ENCODE results near the gene PRPF39. TPM values are rescaled to one million over a fixed set of nuclear protein-coding genes. Genes with fewer than 3 reads are reported as not detected.

Gene PRPF39
- total RNA-seq, 1 donor from 2014 or later: 16.4 TPM

DNA sequence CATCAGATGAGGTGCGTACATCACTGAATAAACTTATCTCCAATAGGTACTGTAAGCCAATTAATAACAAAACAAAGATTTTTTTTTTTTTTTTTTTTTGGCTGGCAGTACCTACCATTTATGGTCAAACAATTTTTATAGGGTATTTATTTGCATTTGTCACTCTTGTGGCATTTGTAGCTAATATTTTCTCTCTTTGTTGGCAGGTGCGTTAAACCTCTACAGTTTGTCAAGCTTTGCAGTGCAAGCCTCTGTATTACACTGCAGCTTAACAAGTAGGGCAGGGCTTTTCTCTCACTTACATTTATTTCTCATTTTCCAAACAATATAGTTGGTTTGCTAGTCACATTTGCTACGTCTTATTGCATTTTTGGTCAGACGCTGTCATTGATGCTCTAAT is 12.3 kb downstream of the PRPF39 start:
- no peak for DNase-seq (ENCODE audit: low read depth)
- TF ChIP-seq, protein P1, sequence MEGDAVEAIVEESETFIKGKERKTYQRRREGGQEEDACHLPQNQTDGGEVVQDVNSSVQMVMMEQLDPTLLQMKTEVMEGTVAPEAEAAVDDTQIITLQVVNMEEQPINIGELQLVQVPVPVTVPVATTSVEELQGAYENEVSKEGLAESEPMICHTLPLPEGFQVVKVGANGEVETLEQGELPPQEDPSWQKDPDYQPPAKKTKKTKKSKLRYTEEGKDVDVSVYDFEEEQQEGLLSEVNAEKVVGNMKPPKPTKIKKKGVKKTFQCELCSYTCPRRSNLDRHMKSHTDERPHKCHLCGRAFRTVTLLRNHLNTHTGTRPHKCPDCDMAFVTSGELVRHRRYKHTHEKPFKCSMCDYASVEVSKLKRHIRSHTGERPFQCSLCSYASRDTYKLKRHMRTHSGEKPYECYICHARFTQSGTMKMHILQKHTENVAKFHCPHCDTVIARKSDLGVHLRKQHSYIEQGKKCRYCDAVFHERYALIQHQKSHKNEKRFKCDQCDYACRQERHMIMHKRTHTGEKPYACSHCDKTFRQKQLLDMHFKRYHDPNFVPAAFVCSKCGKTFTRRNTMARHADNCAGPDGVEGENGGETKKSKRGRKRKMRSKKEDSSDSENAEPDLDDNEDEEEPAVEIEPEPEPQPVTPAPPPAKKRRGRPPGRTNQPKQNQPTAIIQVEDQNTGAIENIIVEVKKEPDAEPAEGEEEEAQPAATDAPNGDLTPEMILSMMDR (conservative IDR thresholded peaks at IDR 0.05; ENCODE audit: low read depth, low read length): no peak
- H3K4me3 ChIP-seq (ENCODE audit: low read depth, low read length): no peak overlapping the region

DNA sequence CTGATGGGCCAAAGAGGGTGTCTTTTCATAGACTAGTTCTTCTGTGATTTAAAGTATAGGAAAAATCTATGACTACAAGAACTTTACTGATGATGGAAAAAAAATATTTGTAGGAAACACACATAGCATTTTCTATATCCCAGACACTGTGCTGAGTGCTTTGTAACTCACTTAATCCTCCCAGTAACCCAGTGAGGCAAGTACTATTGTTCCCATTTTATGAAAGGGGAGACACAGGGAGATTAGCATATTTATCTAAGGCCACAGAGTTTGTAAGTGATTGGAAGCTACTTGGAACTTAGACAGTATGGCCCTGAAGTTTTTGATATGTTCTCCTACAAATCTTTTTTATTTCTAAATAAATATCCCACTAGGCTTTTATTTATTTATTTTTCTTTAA is 19.9 kb downstream of the PRPF39 start:
- TF ChIP-seq, protein P1 (conservative IDR thresholded peaks at IDR 0.05; ENCODE audit: low read depth, low read length): no peak
- no peak for DNase-seq (ENCODE audit: low read depth)
- no peak overlapping the region for H3K4me3 ChIP-seq (ENCODE audit: low read depth, low read length)

DNA sequence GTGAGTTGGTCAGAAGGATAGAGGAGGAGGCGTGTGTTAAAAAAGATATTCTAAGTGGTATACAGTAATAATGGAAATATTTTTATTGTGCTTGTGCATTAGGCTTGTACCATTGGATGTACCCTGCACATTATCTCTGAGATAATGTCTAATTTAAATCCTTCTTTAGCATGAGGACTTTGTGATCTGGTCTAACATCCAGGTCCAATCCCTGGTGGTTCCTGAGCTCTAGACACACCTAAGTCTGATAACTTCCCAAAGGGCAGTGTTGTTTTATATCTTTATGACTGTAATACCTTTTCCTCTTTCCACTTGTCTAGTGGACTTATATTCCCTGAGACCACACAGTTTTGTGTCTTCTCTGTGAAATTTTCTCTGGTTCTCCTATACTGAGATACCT is 20.6 kb downstream of the PRPF39 start:
- no peak overlapping the region for H3K4me3 ChIP-seq (ENCODE audit: low read depth, low read length)
- TF ChIP-seq, protein P1 (conservative IDR thresholded peaks at IDR 0.05; ENCODE audit: low read depth, low read length): no peak

DNA sequence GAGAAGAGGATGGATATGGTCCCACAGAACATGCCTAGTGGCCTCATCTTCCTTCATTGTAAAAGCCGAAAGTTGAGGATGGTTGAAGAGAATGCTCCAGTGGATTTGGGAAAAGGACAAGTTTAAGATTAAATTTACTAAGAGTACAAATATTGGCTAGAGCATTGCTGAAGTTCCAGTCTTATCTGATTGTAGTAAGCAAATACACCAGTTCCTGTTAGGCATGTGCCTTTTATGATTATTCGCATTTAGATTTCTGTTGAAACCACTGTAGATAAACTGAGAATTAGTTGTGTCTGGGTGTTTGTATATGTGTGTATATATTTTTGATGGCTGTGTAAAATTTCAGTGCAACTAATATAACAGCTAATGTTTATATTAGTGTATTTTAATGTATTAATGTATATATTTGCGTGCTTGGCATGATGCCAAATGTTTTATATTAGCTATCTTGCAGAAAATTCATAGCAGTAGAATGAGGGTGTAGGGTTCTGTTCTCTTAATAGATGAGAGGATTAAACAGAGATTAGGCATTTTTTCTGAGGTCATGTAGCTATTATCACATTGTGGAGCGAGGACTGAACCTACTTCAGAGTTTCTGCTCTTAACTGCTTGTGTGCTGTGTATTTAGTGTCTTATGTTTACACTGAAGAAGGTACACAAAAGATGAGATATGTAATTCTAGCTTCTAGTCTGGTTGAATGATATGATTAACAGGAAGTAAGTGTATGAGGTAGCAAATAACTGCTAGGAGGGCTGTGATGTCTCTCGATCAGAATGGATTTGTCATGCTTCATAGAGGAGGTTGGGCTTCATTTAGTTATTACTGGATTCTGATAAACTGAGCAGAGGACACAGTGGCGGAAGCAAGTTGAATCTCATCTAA is 29.2 kb downstream of the PRPF39 start:
- H3K4me3 ChIP-seq (ENCODE audit: low read depth, low read length): no peak overlapping the region
- TF ChIP-seq, protein P1 (conservative IDR thresholded peaks at IDR 0.05; ENCODE audit: low read depth, low read length): no peak
- no peak for DNase-seq (ENCODE audit: low read depth)

More for the DNA sequence above, 20.6 kb downstream of the PRPF39 start:
- DNase-seq (ENCODE audit: low read depth): no peak

DNA sequence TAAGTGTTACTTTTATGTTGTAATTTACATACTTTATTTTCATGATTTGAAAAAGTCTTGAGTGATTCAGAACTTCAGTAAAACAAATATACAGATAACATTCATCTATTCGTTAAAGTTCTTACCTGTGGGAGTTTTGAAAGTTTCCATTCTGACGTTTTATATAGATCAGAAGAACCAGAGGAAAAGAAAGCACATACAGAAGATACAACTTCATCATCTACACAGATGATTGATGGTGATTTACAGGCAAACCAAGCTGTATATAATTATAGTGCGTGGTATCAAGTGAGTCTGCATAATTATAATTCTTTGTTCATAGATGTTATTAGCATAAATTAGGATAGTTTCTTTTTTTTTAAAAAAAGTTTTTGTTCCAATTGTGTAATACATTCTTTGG is 30.4 kb downstream of the PRPF39 start:
- TF ChIP-seq, protein P1 (conservative IDR thresholded peaks at IDR 0.05; ENCODE audit: low read depth, low read length): no peak
- no peak overlapping the region for H3K4me3 ChIP-seq (ENCODE audit: low read depth, low read length)
- no peak for DNase-seq (ENCODE audit: low read depth)

DNA sequence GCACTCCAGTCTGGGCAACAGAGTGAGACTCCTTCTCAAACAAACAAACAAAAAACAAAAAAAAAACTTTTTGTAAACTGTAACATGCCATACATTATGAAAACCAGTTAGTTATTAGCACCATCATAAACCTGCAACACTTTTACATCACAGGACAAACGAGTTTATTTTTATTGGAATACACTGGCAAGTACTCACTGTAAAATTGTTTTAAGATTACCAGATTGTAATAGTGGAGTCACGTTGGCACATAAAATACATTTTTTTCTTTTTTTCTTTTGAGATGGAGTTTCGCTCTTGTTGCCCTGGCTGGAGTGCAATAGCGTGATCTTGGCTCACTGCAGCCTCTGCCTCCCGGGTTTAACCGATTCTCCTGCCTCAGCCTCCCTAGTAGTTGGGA is 34.7 kb downstream of the PRPF39 start:
- TF ChIP-seq, protein P1 (conservative IDR thresholded peaks at IDR 0.05; ENCODE audit: low read depth, low read length): no peak
- DNase-seq (ENCODE audit: low read depth): no peak
- no peak overlapping the region for H3K4me3 ChIP-seq (ENCODE audit: low read depth, low read length)

DNA sequence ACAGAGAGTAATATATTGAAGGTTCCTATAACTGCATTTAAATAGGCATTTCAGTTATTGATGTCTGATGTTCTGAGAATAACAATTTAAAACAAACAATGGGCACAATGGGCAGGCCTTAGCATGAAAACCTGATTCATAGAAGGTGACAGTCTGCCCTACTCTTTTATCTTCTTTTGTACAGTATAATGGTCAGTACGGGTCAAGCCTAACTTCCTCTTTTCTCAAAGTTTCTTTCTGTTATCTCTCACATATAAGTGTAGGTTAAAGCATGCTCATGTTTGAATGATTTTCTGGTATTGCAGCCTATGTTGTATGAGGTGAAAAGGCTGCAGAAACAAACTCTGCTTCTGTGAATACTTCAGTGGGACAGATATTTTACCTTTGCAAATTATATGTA is 36.2 kb downstream of the PRPF39 start:
- no peak overlapping the region for H3K4me3 ChIP-seq (ENCODE audit: low read depth, low read length)
- TF ChIP-seq, protein P1 (conservative IDR thresholded peaks at IDR 0.05; ENCODE audit: low read depth, low read length): no peak
- DNase-seq (ENCODE audit: low read depth): no peak
